ENCODE results near the gene KIFAP3. TPM values are rescaled to one million over a fixed set of nuclear protein-coding genes. Genes with fewer than 3 reads are reported as not detected.

The KIFAP3 gene
- total RNA-seq, 4 donors from 2014 or later, result 25.2 to 49.2 (median 40.0) TPM

DNA sequence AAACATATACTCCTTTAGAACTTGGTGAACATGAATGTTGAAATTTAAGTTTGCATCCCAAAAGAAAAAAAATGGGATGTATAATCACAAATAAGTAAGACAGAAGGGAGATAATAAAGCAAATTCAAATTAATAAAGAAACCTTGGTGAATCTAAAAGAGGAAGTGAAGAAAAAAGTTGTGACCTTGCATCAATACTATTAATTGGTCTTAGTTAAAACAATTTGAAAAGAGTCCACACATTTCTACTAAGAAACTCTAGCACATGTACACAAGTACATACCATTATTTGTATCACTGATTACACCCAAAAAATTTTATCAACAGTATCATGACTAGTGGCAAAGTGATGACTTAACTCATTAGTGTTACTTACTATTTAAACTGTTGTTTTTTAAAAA, 100.4 kb downstream of the KIFAP3 start:
- peaks cover 0 to 25% (median 0%) of the 10 kb centered on the region in 3 donors for H3K36me3 ChIP-seq
- no peak overlapping the region for H3K27ac ChIP-seq
- TF ChIP-seq EP300 (IDR thresholded peaks at IDR 0.05) (no peak), POLR2A (IDR thresholded peaks at IDR 0.05) (no peak)
- TF ChIP-seq, protein P1, sequence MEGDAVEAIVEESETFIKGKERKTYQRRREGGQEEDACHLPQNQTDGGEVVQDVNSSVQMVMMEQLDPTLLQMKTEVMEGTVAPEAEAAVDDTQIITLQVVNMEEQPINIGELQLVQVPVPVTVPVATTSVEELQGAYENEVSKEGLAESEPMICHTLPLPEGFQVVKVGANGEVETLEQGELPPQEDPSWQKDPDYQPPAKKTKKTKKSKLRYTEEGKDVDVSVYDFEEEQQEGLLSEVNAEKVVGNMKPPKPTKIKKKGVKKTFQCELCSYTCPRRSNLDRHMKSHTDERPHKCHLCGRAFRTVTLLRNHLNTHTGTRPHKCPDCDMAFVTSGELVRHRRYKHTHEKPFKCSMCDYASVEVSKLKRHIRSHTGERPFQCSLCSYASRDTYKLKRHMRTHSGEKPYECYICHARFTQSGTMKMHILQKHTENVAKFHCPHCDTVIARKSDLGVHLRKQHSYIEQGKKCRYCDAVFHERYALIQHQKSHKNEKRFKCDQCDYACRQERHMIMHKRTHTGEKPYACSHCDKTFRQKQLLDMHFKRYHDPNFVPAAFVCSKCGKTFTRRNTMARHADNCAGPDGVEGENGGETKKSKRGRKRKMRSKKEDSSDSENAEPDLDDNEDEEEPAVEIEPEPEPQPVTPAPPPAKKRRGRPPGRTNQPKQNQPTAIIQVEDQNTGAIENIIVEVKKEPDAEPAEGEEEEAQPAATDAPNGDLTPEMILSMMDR (IDR thresholded peaks at IDR 0.05), result no peak
- no peak for DNase-seq (ENCODE audit: low spot score in 2 of 2)
- no peaks in the 10 kb centered on the region for H3K9me3 ChIP-seq
- no peak overlapping the region for H3K4me3 ChIP-seq
- no peaks in the 10 kb centered on the region for H3K4me1 ChIP-seq
- H3K27me3 ChIP-seq, result no peaks in the 10 kb centered on the region

DNA sequence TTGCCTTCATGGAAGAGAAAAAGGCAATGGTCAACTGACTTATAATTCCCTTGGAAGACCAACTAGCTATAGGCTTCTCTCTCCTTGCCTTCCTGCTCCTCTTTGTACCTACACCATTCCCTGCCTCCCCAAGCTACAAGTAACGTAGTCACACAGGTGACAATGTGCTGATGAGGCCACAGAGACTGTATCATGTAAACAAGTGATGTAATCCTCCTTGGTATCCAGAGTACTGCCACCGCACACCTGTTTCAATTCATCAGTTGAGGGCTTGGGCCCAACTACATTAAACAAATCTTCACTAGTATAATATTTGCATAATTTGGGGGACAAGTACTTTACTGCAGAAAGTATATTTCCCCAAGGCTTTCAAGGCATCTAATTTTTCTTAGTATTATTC, 104.4 kb downstream of the KIFAP3 start:
- Histone ChIP-seq H3K4me1 (no peaks in the 10 kb centered on the region), H3K27me3 (no peaks in the 10 kb centered on the region), H3K36me3 (peaks cover 0 to 10% (median 0%) of the 10 kb centered on the region in 3 donors), H3K27ac (no peak overlapping the region), H3K4me3 (no peak overlapping the region), H3K9me3 (no peaks in the 10 kb centered on the region)
- 91 to 100% methylated on average over 2 of the region's 2 CpGs for WGBS, 2 donors
- TF ChIP-seq, protein P1 (IDR thresholded peaks at IDR 0.05), result no peak
- TF ChIP-seq EP300 (IDR thresholded peaks at IDR 0.05), result no peak
- no peak for TF ChIP-seq POLR2A (IDR thresholded peaks at IDR 0.05)
- DNase-seq (ENCODE audit: low spot score in 2 of 2), result no peak

DNA sequence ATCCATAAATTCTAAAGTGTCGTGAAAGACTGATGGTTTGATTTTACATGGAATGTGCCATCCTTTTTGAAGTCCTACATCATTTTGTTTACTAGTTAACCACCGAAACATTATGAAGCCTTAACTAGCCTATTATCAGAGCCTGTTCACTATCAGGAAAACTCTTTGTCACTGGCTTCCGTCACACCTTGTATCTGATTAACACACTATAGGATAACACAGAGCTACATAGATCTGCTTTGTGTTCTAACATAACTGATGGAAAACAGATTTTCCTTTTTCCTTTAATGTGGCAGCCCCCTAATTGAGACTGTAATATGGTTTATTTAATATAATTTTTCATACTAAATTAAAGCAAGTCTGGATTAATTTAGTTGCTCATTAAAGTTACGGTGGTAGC, 106.3 kb downstream of the KIFAP3 start:
- no peak for DNase-seq (ENCODE audit: low spot score in 2 of 2)
- 71 to 80% methylated on average over 4 of the region's 4 CpGs for WGBS, 2 donors
- Histone ChIP-seq H3K36me3 (peaks cover 0 to 14% (median 0%) of the 10 kb centered on the region in 3 donors), H3K27ac (no peak overlapping the region), H3K4me3 (no peak overlapping the region), H3K9me3 (no peaks in the 10 kb centered on the region), H3K4me1 (no peaks in the 10 kb centered on the region), H3K27me3 (no peaks in the 10 kb centered on the region)
- no peak for TF ChIP-seq POLR2A (IDR thresholded peaks at IDR 0.05)
- TF ChIP-seq, protein P1 (IDR thresholded peaks at IDR 0.05), result no peak
- no peak for TF ChIP-seq EP300 (IDR thresholded peaks at IDR 0.05)

DNA sequence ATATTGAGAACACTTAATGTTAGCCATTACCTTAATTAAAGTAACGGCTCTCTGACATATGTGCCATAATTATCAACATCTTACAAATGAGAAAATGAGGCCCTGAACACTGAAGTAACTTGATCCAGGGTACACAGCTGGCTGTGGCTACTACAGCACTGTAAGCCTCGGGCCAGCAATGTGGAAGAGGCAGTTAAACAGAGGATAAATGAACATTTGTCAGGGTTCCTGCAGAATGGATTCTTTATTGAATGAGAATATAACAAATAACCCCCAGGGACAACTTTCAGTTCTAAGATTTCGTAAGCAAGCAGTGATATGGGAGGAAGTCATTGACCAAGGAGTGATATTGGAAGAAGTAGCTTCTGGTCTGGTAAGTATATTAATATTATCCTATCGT, 110.3 kb downstream of the KIFAP3 start:
- 69 to 71% methylated on average over 4 of the region's 4 CpGs for WGBS, 2 donors

DNA sequence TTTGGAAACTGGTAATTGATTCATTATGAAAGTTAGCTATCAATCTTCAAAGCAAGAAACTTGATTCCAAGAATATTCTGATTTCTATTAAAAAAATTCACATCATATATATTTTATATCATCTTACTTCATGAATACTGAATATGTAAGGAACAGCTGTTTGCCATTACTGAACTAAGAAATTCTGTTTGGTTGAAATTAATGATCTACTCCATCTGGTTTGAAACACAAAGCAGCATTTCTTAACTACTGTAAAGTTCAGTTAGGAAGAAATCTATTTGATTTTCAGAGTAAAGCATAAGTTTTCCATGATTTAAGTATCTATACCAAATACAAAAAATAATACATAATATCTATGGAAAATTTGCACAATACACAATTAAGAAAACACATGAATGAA, 114.8 kb downstream of the KIFAP3 start:
- no peak for DNase-seq (ENCODE audit: low spot score in 2 of 2)
- TF ChIP-seq EP300 (IDR thresholded peaks at IDR 0.05), result no peak
- Histone ChIP-seq H3K36me3 (peaks cover 0 to 7% (median 0%) of the 10 kb centered on the region in 3 donors), H3K4me3 (no peak overlapping the region), H3K27ac (no peak overlapping the region), H3K27me3 (no peaks in the 10 kb centered on the region), H3K9me3 (no peaks in the 10 kb centered on the region), H3K4me1 (no peaks in the 10 kb centered on the region)

More for the DNA sequence above, 110.3 kb downstream of the KIFAP3 start:
- no peak overlapping the region for H3K27ac ChIP-seq
- no peak for TF ChIP-seq EP300 (IDR thresholded peaks at IDR 0.05)
- TF ChIP-seq POLR2A (IDR thresholded peaks at IDR 0.05), result no peak
- TF ChIP-seq, protein P1 (IDR thresholded peaks at IDR 0.05), result no peak
- H3K36me3 ChIP-seq, result peaks cover 0 to 7% (median 0%) of the 10 kb centered on the region in 3 donors
- no peaks in the 10 kb centered on the region for H3K4me1 ChIP-seq
- H3K4me3 ChIP-seq, result no peak overlapping the region
- H3K27me3 ChIP-seq, result no peaks in the 10 kb centered on the region
- H3K9me3 ChIP-seq, result no peaks in the 10 kb centered on the region
- no peak for DNase-seq (ENCODE audit: low spot score in 2 of 2)

DNA sequence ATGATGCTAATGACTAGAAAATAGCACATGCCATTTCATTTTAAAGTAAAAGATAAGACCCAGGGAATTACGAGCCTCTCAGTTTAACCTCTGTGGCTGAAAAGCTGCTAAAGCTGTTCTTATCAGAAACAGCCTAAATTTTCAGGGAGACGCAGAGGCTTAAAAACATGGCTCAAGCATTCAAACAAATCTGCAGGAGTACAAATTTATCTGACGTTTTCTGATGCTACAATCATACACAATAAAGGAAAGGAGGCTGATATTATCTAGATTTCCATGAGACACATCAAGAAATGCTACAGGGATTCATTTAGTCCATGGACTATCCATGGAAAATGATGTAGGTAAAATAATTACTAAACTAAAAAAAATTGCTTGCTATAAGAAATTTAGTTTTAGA, 115.5 kb downstream of the KIFAP3 start:
- no peak overlapping the region for H3K27ac ChIP-seq
- H3K27me3 ChIP-seq, result no peaks in the 10 kb centered on the region
- TF ChIP-seq EP300 (IDR thresholded peaks at IDR 0.05), result no peak
- H3K36me3 ChIP-seq, result peaks cover 0 to 11% (median 0%) of the 10 kb centered on the region in 3 donors
- no peak overlapping the region for H3K4me3 ChIP-seq
- DNase-seq (ENCODE audit: low spot score in 2 of 2), result no peak
- no peaks in the 10 kb centered on the region for H3K9me3 ChIP-seq
- H3K4me1 ChIP-seq, result no peaks in the 10 kb centered on the region
- WGBS, 2 donors, result 78 to 80% methylated on average over 3 of the region's 3 CpGs

All from tibial nerve (tissue), 4 donors.